Measurements from ENCODE around the gene PLCXD1.
"Not testable (repeated sequence)": the region's sequence is repeated elsewhere in the genome, so short reads cannot be mapped to it uniquely, and the experiment has no call there.

PLCXD1 gene, protein sequence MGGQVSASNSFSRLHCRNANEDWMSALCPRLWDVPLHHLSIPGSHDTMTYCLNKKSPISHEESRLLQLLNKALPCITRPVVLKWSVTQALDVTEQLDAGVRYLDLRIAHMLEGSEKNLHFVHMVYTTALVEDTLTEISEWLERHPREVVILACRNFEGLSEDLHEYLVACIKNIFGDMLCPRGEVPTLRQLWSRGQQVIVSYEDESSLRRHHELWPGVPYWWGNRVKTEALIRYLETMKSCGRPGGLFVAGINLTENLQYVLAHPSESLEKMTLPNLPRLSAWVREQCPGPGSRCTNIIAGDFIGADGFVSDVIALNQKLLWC

DNA sequence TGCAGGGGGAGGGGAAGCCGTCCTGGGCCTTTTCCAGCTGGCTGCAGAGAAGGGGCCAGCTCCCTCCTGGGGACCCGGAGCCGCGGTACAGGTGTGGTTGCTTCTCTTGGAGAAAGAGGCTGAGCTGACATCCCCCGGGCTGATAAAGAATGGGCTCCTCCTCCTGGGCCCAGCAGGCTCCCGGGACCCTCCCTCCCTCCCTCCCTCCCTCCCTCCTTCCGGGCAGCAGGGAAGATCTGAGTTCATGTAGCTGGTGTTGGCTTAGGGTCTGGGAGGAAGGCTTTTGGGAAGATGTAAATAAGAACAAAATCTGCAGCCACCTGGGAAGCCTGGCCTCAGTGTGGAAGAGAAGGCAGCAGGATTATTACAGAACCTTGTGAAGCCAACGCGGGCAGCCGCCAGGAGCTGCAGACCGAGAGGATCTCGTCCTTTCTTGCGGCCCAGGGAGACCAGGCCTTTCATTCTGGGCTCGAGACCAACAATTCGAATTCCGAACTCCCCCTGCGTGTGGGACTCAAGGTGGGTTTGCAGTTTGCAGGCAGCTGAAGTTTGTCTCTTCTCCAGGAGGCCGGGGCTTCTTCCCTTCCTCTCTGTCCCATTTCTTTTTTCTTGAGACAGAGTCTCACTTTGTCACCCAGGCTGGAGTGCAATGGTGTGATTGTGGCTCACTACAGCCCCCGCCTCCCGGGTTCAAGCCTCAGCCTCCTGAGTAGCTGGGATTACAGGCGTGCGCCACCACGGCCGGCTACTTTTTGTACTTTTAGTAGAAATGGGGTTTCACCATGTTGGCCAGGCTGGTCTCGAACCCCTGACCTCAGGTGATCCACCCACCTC, at the start of gene PLCXD1:
Gene PLCXD1 (plus strand): TSS at position 216 of the 834 bp plus-strand sequence. CDS start 2,807 bp downstream, outside the sequence.
- H3K4me3 ChIP-seq (ENCODE audit: low read length) = peak within 1 kb of the TSS; percentile 40
- no peak for DNase-seq (ENCODE audit: low read depth)
- TF ChIP-seq, protein P1, sequence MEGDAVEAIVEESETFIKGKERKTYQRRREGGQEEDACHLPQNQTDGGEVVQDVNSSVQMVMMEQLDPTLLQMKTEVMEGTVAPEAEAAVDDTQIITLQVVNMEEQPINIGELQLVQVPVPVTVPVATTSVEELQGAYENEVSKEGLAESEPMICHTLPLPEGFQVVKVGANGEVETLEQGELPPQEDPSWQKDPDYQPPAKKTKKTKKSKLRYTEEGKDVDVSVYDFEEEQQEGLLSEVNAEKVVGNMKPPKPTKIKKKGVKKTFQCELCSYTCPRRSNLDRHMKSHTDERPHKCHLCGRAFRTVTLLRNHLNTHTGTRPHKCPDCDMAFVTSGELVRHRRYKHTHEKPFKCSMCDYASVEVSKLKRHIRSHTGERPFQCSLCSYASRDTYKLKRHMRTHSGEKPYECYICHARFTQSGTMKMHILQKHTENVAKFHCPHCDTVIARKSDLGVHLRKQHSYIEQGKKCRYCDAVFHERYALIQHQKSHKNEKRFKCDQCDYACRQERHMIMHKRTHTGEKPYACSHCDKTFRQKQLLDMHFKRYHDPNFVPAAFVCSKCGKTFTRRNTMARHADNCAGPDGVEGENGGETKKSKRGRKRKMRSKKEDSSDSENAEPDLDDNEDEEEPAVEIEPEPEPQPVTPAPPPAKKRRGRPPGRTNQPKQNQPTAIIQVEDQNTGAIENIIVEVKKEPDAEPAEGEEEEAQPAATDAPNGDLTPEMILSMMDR (conservative IDR thresholded peaks at IDR 0.05; ENCODE audit: low read depth, low read length) = no peak

DNA sequence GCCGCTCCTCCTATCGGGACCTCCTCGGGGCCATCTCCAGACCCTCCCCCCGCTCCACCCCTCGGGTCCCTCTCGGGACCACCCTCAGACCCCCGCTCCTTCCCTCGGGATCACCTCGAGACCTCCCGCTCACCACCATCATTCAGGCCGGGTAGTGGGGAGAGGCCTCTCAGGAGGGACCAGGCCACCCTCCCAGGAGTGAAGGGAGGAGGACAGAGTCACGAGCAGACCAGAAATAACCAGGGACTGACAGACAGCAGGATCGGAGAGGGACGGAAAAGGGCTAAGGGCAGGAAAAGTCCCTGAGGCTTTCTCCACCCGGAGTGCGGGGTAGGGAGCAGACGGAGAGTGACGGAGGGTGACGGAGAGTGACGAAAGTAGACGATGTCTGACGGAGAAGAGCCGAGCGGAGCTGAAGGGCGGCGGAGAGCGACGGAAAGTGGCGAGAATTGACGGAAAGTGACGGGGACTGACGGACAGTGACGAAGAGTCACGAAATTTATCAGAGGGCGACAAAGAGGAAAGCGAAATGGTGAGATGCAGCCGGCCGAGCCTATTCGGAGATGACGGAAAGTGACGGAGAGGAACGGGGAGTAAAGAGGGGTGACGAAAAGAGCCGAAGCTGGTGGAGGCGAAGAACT, 49.4 kb upstream of the PLCXD1 start:
- H3K4me3 ChIP-seq (ENCODE audit: low read length) = not testable (repeated sequence)

DNA sequence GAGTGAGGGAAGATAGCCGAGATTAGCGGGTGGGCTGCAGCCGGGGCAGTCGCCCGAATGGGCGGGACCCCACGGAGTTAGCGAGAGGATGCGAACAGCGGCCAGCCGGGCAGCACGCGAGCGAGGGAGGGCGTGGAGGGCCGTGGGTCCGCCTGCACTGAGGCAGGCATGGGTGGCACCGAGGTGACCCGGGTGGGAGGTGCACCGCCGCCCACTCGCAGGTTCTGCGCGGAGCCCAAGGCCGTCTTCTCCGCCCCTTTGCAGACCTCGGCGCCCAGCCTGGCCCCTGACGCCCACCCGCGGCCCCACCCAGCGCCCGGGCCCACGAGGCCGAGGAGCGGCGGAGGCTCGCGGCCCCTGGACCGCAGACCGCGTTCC, 48.9 kb upstream of the PLCXD1 start:
- H3K4me3 ChIP-seq (ENCODE audit: low read length); DNase-seq (ENCODE audit: low read depth): not testable (repeated sequence)

More for the DNA sequence above, 49.4 kb upstream of the PLCXD1 start:
- DNase-seq (ENCODE audit: low read depth) = not testable (repeated sequence)

DNA sequence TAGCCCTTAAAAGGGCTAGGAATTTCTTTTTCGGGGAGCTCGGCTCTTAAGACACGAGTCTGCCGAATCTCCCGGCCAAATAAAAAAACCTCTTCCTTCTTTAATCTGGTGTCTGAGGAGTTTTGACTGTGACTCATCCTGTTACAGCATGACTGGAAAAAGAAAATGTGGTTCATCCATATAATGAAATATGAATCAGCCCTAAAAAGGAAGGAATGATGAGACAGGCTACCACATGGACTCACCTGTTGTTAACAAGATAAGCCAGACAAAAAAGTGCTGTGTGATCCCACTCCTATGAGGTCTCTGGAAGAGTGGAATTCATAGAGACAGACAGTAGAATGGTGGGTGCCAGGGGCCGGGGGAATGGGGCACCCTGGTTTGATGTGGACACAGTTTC, 45.0 kb upstream of the PLCXD1 start:
- not testable (repeated sequence) for DNase-seq (ENCODE audit: low read depth); H3K4me3 ChIP-seq (ENCODE audit: low read length)

DNA sequence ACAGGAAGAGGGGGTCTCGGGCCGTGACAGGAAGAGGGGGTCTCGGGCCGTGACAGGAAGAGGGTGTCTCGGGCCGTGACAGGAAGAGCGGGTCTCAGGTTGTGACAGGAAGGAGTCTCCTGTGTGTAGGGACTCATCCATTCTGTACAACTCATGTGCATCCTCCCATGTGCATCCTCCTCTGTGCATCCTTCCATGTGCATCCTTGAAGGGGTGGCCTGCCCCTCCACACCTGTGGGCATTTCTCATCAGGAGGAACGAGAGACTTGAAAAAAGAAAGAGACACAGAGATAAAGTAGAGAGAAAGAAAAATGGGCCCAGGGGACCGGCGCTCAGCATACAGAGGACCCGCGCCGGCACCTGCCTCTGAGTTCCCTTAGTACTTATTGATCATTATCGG, 30.2 kb upstream of the PLCXD1 start:
- no peak overlapping the region for H3K4me3 ChIP-seq (ENCODE audit: low read length)
- DNase-seq (ENCODE audit: low read depth) = no peak
- TF ChIP-seq, protein P1 (conservative IDR thresholded peaks at IDR 0.05; ENCODE audit: low read depth, low read length) = no peak

DNA sequence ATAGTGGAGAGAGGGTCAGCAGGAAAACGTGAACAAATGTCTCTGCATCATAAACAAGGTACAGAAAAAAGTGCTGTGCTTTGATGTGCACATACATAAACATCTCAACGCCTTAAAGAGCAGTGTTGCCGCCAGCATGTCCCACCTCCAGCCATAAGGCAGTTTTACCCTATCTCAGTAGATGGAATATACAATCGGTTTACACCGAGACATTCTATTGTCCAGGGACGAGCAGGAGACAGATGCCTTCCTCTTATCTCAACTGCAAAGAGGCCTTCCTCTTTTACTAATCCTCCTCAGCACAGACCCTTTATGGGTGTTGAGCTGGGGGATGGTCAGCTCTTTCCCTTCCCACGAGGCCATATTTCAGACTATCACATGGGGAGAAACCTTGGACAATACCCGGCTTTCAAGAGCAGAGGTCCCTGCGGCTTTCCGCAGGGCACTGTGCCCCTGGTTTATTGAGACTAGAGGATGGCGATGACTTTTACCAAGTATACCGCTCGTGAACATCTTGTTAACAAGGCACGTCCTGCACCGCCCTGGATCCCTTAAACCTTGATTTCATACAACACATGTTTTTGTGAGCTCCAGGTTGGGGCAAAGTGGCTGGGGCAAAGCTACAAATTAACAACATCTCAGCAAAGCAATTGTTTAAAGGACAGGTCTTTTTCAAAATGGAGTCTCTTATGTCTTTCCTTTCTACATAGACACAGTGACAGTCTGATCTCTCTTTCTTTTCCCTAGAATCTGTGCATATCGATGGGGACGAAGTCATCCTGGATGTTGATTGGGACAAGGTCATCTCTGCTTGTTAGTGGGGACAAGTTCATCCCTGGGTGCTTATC, 29.6 kb upstream of the PLCXD1 start:
- DNase-seq (ENCODE audit: low read depth); H3K4me3 ChIP-seq (ENCODE audit: low read length): not testable (repeated sequence)

DNA sequence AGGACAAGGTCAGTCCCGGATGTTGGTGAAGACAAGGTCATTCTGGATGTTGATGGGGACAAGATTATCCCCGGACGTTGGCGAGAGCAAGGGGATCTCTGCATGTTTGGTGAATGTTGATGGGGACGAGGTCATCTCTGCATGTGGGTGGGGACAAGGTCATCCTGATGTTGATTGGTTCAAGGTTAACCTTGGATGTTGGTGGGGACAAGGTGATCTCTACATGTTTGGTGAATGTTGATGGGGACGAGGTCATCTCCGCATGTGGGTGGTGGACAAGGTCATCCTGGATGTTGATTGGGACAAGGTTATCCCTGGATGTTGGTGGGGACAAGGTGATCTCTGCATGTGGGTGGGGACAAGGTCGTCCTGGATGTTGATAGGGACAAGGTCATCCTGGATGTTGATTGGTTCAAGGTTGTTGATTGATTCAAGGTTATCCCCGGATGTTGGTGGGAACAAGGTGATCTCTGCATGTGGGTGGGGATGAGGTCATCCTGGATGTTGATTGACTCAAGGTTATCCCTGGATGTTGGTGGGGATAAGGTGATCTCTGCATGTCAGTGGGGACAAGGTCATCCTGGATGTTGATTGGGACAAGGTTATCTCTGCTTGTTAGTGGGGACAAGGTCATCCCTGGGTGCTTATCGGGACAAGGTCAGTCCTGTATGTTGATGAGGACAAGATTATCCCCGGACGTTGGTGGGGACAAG, 28.8 kb upstream of the PLCXD1 start:
- TF ChIP-seq, protein P1 (conservative IDR thresholded peaks at IDR 0.05; ENCODE audit: low read depth, low read length) = no peak
- no peak for DNase-seq (ENCODE audit: low read depth)
- H3K4me3 ChIP-seq (ENCODE audit: low read length) = no peak overlapping the region

DNA sequence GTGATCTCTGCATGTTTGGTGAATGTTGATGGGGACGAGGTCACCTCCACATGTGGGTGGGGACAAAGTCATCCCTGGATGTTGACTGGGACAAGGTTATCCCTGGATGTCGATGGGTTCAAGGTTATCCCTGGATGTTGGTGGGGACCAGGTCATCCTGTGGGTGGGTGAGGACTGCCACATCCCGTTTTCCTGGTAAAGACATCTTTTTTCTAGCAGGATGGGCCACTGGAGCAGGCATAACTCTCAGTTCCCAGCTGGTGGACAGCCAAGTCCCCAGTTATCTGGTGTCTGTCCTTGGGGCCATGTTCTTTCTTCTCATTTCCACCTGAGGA, 28.3 kb upstream of the PLCXD1 start:
- no peak overlapping the region for H3K4me3 ChIP-seq (ENCODE audit: low read length)
- TF ChIP-seq, protein P1 (conservative IDR thresholded peaks at IDR 0.05; ENCODE audit: low read depth, low read length) = no peak
- no peak for DNase-seq (ENCODE audit: low read depth)

Measured in retinal pigment epithelial cell (primary cell).